ENCODE results near the gene IL15. TPM values are rescaled to one million over a fixed set of nuclear protein-coding genes. Genes with fewer than 3 reads are reported as not detected.
A peak's percentile ranks its signal among the peaks of the same experiment; 100 is the strongest.

Gene IL15
- total and polyA plus RNA-seq, 4 donors = 0.93 to 2.0 (median 1.5) TPM

GRCh38 chr4:141706445-141706844 is 70.1 kb downstream of the IL15 start:
- Histone ChIP-seq H3K4me3 (ENCODE audit: low read depth in 1 of 3, low read length in 3 of 3) (no peak overlapping the region), H3K9me3 (ENCODE audit: control insufficient read depth in 4 of 4, low read length in 3 of 4) (no peaks in the 10 kb centered on the region), H3K4me1 (ENCODE audit: control insufficient read depth in 4 of 4, insufficient read depth in 4 of 4, low read length in 3 of 4) (no peaks in the 10 kb centered on the region), H3K9ac (ENCODE audit: low read depth in 1 of 2, low read length in 2 of 2) (no peak overlapping the region), H3K27ac (ENCODE audit: low read depth in 1 of 2, low read length in 2 of 2) (no peak overlapping the region), H3K36me3 (ENCODE audit: control insufficient read depth in 4 of 4, insufficient read depth in 3 of 4, low read depth in 1 of 4, low read length in 3 of 4) (no peaks in the 10 kb centered on the region), H3K27me3 (ENCODE audit: control insufficient read depth in 4 of 4, insufficient read depth in 4 of 4, low read length in 3 of 4) (no peaks in the 10 kb centered on the region)
- 80% methylated on average over 3 of the region's 3 CpGs for WGBS
- DNase-seq (ENCODE audit: low spot score) = no peak
- TF ChIP-seq MAX (IDR thresholded peaks at IDR 0.05) (no peak), RAD21 (IDR thresholded peaks at IDR 0.05) (no peak), CTCF (IDR thresholded peaks at IDR 0.05; ENCODE audit: low read depth, low read length, missing input control) (no peak), HNF4A (conservative IDR thresholded peaks at IDR 0.05) (no peak), JUND (IDR thresholded peaks at IDR 0.05) (no peak), ATF3 (IDR thresholded peaks at IDR 0.05) (no peak), TAF1 (conservative IDR thresholded peaks at IDR 0.05) (no peak), RXRA (IDR thresholded peaks at IDR 0.05) (no peak), GABPA (IDR thresholded peaks at IDR 0.05 in 1 of 2, conservative IDR thresholded peaks at IDR 0.05 in 1 of 2) (no peak), HNF4G (IDR thresholded peaks at IDR 0.05) (no peak), REST (IDR thresholded peaks at IDR 0.05) (no peak), SP1 (IDR thresholded peaks at IDR 0.05) (no peak)

- Histone ChIP-seq H3K9me3 (ENCODE audit: control insufficient read depth in 4 of 4, low read length in 3 of 4) (no peaks in the 10 kb centered on the region), H3K4me3 (ENCODE audit: low read depth in 1 of 3, low read length in 3 of 3) (no peak overlapping the region), H3K27me3 (ENCODE audit: control insufficient read depth in 4 of 4, insufficient read depth in 4 of 4, low read length in 3 of 4) (no peaks in the 10 kb centered on the region), H3K9ac (ENCODE audit: low read depth in 1 of 2, low read length in 2 of 2) (no peak overlapping the region), H3K27ac (ENCODE audit: low read depth in 1 of 2, low read length in 2 of 2) (no peak overlapping the region), H3K36me3 (ENCODE audit: control insufficient read depth in 4 of 4, insufficient read depth in 3 of 4, low read depth in 1 of 4, low read length in 3 of 4) (no peaks in the 10 kb centered on the region), H3K4me1 (ENCODE audit: control insufficient read depth in 4 of 4, insufficient read depth in 4 of 4, low read length in 3 of 4) (no peaks in the 10 kb centered on the region)
- TF ChIP-seq CTCF (IDR thresholded peaks at IDR 0.05; ENCODE audit: low read depth, low read length, missing input control) (peak; percentile 63), RAD21 (IDR thresholded peaks at IDR 0.05) (peak; percentile 81 to 82), GABPA (IDR thresholded peaks at IDR 0.05 in 1 of 2, conservative IDR thresholded peaks at IDR 0.05 in 1 of 2) (no peak)
- 64% methylated on average over 1 of the region's 1 CpG for WGBS
- DNase-seq (ENCODE audit: low spot score) = no peak
These were observed 74.8 kb downstream of the IL15 start for GRCh38 chr4:141711211-141711610.
